Activated T-cell treated with anti-CD3 and anti-CD28 coated beads for 1 hour (primary cell): ENCODE results near the gene ZNF574.
A peak's percentile ranks its signal among the peaks of the same experiment; 100 is the strongest.
"Not testable (repeated sequence)": the region's sequence is repeated elsewhere in the genome, so short reads cannot be mapped to it uniquely, and the experiment has no call there.

ENCODE experiments used
- DNase-seq: peaks from one replicate; pipeline ENCODE4 v3.0.0-alpha.2; 2020; ENCODE audit warnings: low read depth

Gene ZNF574

GRCh38 chr19:42075616-42076379, at the start of gene ZNF574:
ZNF574 (plus strand) TSS chr19:42076166; CDS start chr19:42078607, 2,441 bp downstream.
- peak; percentile 97 for DNase-seq

- peak; percentile 4 for DNase-seq
Observed at GRCh38 chr19:42028304-42029216, 47.4 kb upstream of the ZNF574 start.

GRCh38 chr19:42030645-42031440, 45.1 kb upstream of the ZNF574 start:
- DNase-seq = no peak

- DNase-seq = no peak
Observed at GRCh38 chr19:42032431-42032830, 43.5 kb upstream of the ZNF574 start.

- no peak for DNase-seq
Observed at GRCh38 chr19:42033413-42033812, 42.6 kb upstream of the ZNF574 start.

- DNase-seq = peak; percentile 54
Observed at GRCh38 chr19:42034640-42035391, 41.1 kb upstream of the ZNF574 start.

- DNase-seq = no peak
Observed at GRCh38 chr19:42037649-42038048, 38.3 kb upstream of the ZNF574 start.

- DNase-seq = no peak
Observed at GRCh38 chr19:42038666-42039065, 37.3 kb upstream of the ZNF574 start.

GRCh38 chr19:42040031-42040430, 35.9 kb upstream of the ZNF574 start:
- no peak for DNase-seq

GRCh38 chr19:42040491-42040890, 35.5 kb upstream of the ZNF574 start:
- not testable (repeated sequence) for DNase-seq

GRCh38 chr19:42042455-42043170, 33.4 kb upstream of the ZNF574 start:
- DNase-seq = no peak

GRCh38 chr19:42045575-42045974, 30.4 kb upstream of the ZNF574 start:
- DNase-seq = no peak

GRCh38 chr19:42048992-42049391, 27.0 kb upstream of the ZNF574 start:
- no peak for DNase-seq

GRCh38 chr19:42051166-42052115, 24.5 kb upstream of the ZNF574 start:
- no peak for DNase-seq

- DNase-seq = no peak
Observed at GRCh38 chr19:42052241-42052863, 23.6 kb upstream of the ZNF574 start.

GRCh38 chr19:42053037-42053935, 22.7 kb upstream of the ZNF574 start:
- no peak for DNase-seq

- DNase-seq = no peak
Observed at GRCh38 chr19:42054205-42054604, 21.8 kb upstream of the ZNF574 start.

GRCh38 chr19:42057846-42058245, 18.1 kb upstream of the ZNF574 start:
- no peak for DNase-seq
